HG03354 (cell line): ENCODE data around the gene IRF6.

Experiments
- ATAC-seq: cut with Tn5 transposase; IDR thresholded peaks from one replicate; pipeline ENCODE4 v1.9.1; 2021; ENCODE audit warnings: mild to moderate bottlenecking; ENCODE audit not compliant: unreplicated experiment, poor library complexity, severe bottlenecking

Gene IRF6

GRCh38 chr1:209742409-209743144 lies 63.4 kb downstream of the IRF6 start:
- ATAC-seq, result no peak

GRCh38 chr1:209741889-209742288 lies 64.1 kb downstream of the IRF6 start:
- ATAC-seq, result no peak

- ATAC-seq, result no peak
Measured at GRCh38 chr1:209741193-209741592, 64.7 kb downstream of the IRF6 start.

- ATAC-seq, result no peak
Measured at GRCh38 chr1:209738270-209738669, 67.7 kb downstream of the IRF6 start.

- no peak for ATAC-seq
Measured at GRCh38 chr1:209737118-209737505, 68.8 kb downstream of the IRF6 start.

- no peak for ATAC-seq
Measured at GRCh38 chr1:209736490-209737117, 69.3 kb downstream of the IRF6 start.
